Memory B cell (primary cell): ENCODE results near the gene AMDHD1.
"Not testable (repeated sequence)": the region's sequence is repeated elsewhere in the genome, so short reads cannot be mapped to it uniquely, and the experiment has no call there.

Source experiments
- ATAC-seq: fragments of 150-1000 bp; cut with Tn5 transposase; 2 replicates; pipeline ENCODE4 v1.10.0; 2021; ENCODE audit warnings: low read depth, mild to moderate bottlenecking, moderate library complexity
- DNase-seq, 2 donors: peaks; one replicate each; pipeline ENCODE4 v3.0.0; 2022; ENCODE audit warnings: low spot score in 2 of 2
- H3K27ac Mint-ChIP-seq: one replicate; pipeline ENCODE4 v1.8.0; 2022; ENCODE audit warnings: mild to moderate bottlenecking, moderate library complexity, mixed read lengths
- H3K27me3 Mint-ChIP-seq: one replicate; pipeline ENCODE4 v1.8.0; 2022; ENCODE audit warnings: mixed read lengths
- H3K36me3 Mint-ChIP-seq: one replicate; pipeline ENCODE4 v1.8.0; 2022; ENCODE audit warnings: mild to moderate bottlenecking, mixed read lengths
- H3K4me1 Mint-ChIP-seq: one replicate; pipeline ENCODE4 v1.8.0; 2022; ENCODE audit warnings: mixed read lengths
- H3K4me3 Mint-ChIP-seq: one replicate; pipeline ENCODE4 v1.8.0; 2022; ENCODE audit warnings: mild to moderate bottlenecking, moderate library complexity, mixed read lengths
- H3K9me3 Mint-ChIP-seq: one replicate; pipeline ENCODE4 v1.8.0; 2022; ENCODE audit warnings: mixed read lengths

AMDHD1 gene

GRCh38 chr12:95951515-95951914 lies 8.4 kb downstream of the AMDHD1 start:
- H3K27me3 Mint-ChIP-seq, result no peaks in the 10 kb centered on the region
- no peak for DNase-seq
- peaks cover 3% of the 10 kb centered on the region for H3K9me3 Mint-ChIP-seq
- ATAC-seq, result no peak
- no peak overlapping the region for H3K27ac Mint-ChIP-seq
- H3K36me3 Mint-ChIP-seq, result peaks cover 2% of the 10 kb centered on the region
- no peaks in the 10 kb centered on the region for H3K4me1 Mint-ChIP-seq
- H3K4me3 Mint-ChIP-seq, result no peak overlapping the region

GRCh38 chr12:95953000-95953399 lies 9.9 kb downstream of the AMDHD1 start:
- DNase-seq, result no peak
- ATAC-seq, result no peak
- Mint-ChIP-seq H3K27me3 (no peaks in the 10 kb centered on the region), H3K4me1 (no peaks in the 10 kb centered on the region), H3K9me3 (peaks cover 3% of the 10 kb centered on the region), H3K4me3 (no peak overlapping the region), H3K36me3 (peaks cover 2% of the 10 kb centered on the region), H3K27ac (no peak overlapping the region)

- peaks cover 3% of the 10 kb centered on the region for H3K9me3 Mint-ChIP-seq
- H3K36me3 Mint-ChIP-seq, result peaks cover 2% of the 10 kb centered on the region
- ATAC-seq (no peak), DNase-seq (no peak)
- no peak overlapping the region for H3K27ac Mint-ChIP-seq
- H3K4me3 Mint-ChIP-seq, result no peak overlapping the region
- H3K27me3 Mint-ChIP-seq, result no peaks in the 10 kb centered on the region
- no peaks in the 10 kb centered on the region for H3K4me1 Mint-ChIP-seq
Observed at GRCh38 chr12:95955549-95956159, 12.5 kb downstream of the AMDHD1 start.

DNA sequence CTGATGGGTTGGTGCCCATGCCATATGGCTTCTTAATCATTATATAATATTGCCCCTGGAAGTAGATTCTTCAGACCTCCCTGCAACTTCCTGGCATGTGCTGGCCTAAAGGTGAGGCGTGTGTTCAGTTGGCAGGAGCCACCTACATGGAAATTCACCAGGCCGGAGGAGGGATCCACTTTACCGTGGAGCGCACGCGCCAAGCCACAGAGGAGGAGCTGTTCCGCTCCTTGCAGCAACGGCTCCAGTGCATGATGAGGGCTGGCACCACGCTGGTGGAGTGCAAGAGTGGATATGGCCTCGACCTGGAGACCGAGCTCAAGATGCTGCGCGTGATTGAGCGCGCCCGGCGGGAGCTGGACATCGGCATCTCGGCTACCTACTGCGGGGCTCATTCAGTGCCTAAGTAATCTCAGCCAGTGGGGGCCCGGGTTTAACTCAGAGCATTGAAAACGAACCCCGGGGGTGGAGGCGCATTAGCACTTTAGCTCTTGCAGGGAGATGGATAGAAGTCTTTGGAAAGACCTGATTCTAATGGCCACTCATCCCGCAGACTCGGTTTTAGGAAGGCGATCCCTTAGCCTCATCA lies 13.5 kb downstream of the AMDHD1 start:
- H3K27me3 Mint-ChIP-seq, result no peaks in the 10 kb centered on the region
- no peaks in the 10 kb centered on the region for H3K4me1 Mint-ChIP-seq
- ATAC-seq, result no peak
- peaks cover 4% of the 10 kb centered on the region for H3K36me3 Mint-ChIP-seq
- H3K27ac Mint-ChIP-seq, result no peak overlapping the region
- H3K4me3 Mint-ChIP-seq, result no peak overlapping the region
- H3K9me3 Mint-ChIP-seq, result no peaks in the 10 kb centered on the region
- DNase-seq, result no peak

- Mint-ChIP-seq H3K36me3 (peaks cover 4% of the 10 kb centered on the region), H3K27me3 (no peaks in the 10 kb centered on the region), H3K4me3 (no peak overlapping the region), H3K27ac (no peak overlapping the region), H3K9me3 (no peaks in the 10 kb centered on the region), H3K4me1 (no peaks in the 10 kb centered on the region)
- DNase-seq, result no peak
- no peak for ATAC-seq
Observed at GRCh38 chr12:95959107-95959506, 16.0 kb downstream of the AMDHD1 start.

GRCh38 chr12:95960241-95960640 lies 17.1 kb downstream of the AMDHD1 start:
- ATAC-seq (no peak), DNase-seq (no peak)
- Mint-ChIP-seq H3K4me3 (no peak overlapping the region), H3K27ac (no peak overlapping the region), H3K36me3 (peaks cover 4% of the 10 kb centered on the region), H3K9me3 (no peaks in the 10 kb centered on the region), H3K27me3 (no peaks in the 10 kb centered on the region), H3K4me1 (no peaks in the 10 kb centered on the region)

GRCh38 chr12:95962222-95962621 lies 19.1 kb downstream of the AMDHD1 start:
- no peak for ATAC-seq
- no peak overlapping the region for H3K4me3 Mint-ChIP-seq
- no peak overlapping the region for H3K27ac Mint-ChIP-seq
- no peaks in the 10 kb centered on the region for H3K9me3 Mint-ChIP-seq
- no peak for DNase-seq
- no peaks in the 10 kb centered on the region for H3K27me3 Mint-ChIP-seq
- H3K4me1 Mint-ChIP-seq, result no peaks in the 10 kb centered on the region
- peaks cover 11% of the 10 kb centered on the region for H3K36me3 Mint-ChIP-seq

DNA sequence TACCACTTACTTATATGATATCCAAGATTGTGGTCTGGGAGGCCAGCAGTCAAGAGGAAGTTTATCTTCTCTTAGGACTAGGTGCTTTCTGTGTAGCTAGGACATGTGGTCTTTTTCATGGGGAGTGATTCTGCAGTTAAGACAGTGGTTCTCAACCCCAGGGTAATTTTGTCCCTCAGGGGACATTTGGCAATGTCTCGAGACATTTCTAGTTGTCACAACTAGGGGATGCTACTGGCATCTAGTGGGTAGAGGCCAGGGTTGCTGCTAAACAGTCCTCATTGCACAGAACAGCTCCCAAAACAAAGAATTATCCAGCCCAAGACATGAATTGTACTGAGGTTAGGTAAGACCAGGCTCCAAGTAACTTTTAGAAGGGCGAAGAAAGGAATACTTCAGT lies 20.0 kb downstream of the AMDHD1 start:
- no peaks in the 10 kb centered on the region for H3K27me3 Mint-ChIP-seq

DNA sequence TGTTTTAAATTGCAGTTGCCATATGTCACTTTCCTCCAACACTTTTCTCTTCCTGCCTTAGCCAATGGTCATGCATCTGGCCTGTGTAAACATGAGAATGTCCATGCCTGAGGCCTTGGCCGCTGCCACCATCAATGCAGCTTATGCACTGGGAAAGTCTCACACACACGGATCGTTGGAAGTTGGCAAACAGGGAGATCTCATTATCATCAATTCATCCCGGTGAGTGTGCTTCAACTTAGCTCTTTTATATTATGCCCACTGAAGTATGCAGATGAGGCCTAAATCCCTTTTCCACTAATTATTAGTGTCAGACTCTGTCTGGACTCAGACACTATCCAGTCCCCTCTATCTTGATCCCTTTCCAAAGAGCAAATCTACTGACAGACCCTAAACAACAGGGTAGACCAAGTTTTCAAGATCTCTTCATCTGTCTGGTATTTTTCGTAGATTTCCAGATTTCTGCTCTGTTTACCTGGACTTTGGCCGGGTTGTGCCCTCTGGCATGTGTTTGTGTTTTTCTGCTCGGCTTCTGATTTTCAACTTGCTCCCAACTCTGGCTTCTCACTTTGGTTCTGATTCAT lies 23.2 kb downstream of the AMDHD1 start:
- DNase-seq, result no peak
- H3K27ac Mint-ChIP-seq, result no peak overlapping the region
- no peaks in the 10 kb centered on the region for H3K4me1 Mint-ChIP-seq
- peaks cover 11% of the 10 kb centered on the region for H3K36me3 Mint-ChIP-seq
- no peak for ATAC-seq
- H3K4me3 Mint-ChIP-seq, result no peak overlapping the region
- no peaks in the 10 kb centered on the region for H3K27me3 Mint-ChIP-seq
- H3K9me3 Mint-ChIP-seq, result no peaks in the 10 kb centered on the region

More for the DNA sequence above, 20.0 kb downstream of the AMDHD1 start:
- ATAC-seq (no peak), DNase-seq (no peak)
- Mint-ChIP-seq H3K27ac (no peak overlapping the region), H3K4me3 (no peak overlapping the region), H3K4me1 (no peaks in the 10 kb centered on the region), H3K9me3 (no peaks in the 10 kb centered on the region), H3K36me3 (peaks cover 11% of the 10 kb centered on the region)

GRCh38 chr12:95967301-95967700 lies 24.2 kb downstream of the AMDHD1 start:
- no peak for ATAC-seq
- no peak for DNase-seq
- Mint-ChIP-seq H3K27ac (no peak overlapping the region), H3K4me3 (no peak overlapping the region), H3K27me3 (no peaks in the 10 kb centered on the region), H3K36me3 (peaks cover 9% of the 10 kb centered on the region), H3K9me3 (no peaks in the 10 kb centered on the region), H3K4me1 (no peaks in the 10 kb centered on the region)

DNA sequence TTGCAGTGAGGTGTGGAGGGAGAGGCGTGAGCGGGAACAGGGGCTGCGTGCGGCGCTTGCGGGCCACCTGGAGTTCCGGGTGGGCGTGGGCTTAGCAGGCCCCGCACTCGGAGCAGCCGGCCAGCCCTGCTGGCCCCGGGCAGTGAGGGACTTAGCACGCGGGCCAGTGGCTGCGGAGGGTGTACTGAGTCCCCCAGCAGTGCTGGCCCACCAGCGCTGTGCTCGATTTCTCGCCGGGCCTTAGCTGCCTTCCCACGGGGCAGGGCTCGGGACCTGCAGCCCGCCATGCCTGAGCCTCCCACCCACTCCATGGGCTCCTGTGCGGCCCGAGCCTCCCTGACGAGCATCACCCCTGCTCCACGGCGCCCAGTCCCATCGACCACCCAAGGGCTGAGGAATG lies 26.0 kb downstream of the AMDHD1 start:
- not testable (repeated sequence) for H3K4me3 Mint-ChIP-seq, DNase-seq, ATAC-seq, H3K9me3 Mint-ChIP-seq, H3K27ac Mint-ChIP-seq, H3K27me3 Mint-ChIP-seq, H3K4me1 Mint-ChIP-seq
- peaks cover 11% of the 10 kb centered on the region for H3K36me3 Mint-ChIP-seq

GRCh38 chr12:95970905-95971304 lies 27.8 kb downstream of the AMDHD1 start:
- peaks cover 11% of the 10 kb centered on the region for H3K36me3 Mint-ChIP-seq
- no peak overlapping the region for H3K27ac Mint-ChIP-seq
- H3K27me3 Mint-ChIP-seq, result no peaks in the 10 kb centered on the region
- DNase-seq (no peak), ATAC-seq (no peak)
- H3K4me1 Mint-ChIP-seq, result no peaks in the 10 kb centered on the region
- no peaks in the 10 kb centered on the region for H3K9me3 Mint-ChIP-seq
- no peak overlapping the region for H3K4me3 Mint-ChIP-seq

DNA sequence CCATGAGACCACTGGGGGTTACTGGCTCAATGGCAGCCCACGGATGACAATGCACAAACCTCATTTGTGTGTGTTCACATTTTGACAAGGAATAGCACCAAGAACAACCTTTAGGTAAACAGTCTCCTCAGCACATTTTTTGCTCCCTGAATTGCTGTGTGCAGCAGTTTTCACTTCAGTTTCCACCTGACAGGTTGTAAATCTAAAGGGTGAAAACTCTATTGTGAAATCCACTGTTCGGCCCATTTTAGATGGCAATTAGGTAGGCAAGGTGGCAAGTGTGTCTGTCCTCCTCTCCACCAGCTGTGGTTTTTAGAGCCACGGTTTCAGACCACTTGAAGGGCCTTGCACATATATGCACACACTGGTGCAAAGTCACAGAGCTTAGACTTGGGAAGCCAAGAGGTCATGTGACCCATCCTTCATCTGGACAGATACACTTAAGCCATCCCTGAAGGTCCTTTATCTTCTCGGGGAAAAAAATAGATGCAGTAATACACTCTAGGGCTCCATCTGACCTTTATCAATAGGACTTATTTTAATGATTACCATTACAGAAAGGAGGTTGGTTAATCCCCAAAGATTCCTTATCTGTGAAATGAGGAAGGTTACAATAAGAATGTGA lies 29.8 kb downstream of the AMDHD1 start:
- H3K27me3 Mint-ChIP-seq, result no peaks in the 10 kb centered on the region
- no peaks in the 10 kb centered on the region for H3K9me3 Mint-ChIP-seq
- DNase-seq (no peak), ATAC-seq (no peak)
- H3K36me3 Mint-ChIP-seq, result peaks cover 2% of the 10 kb centered on the region
- H3K27ac Mint-ChIP-seq, result no peak overlapping the region
- no peaks in the 10 kb centered on the region for H3K4me1 Mint-ChIP-seq
- no peak overlapping the region for H3K4me3 Mint-ChIP-seq

DNA sequence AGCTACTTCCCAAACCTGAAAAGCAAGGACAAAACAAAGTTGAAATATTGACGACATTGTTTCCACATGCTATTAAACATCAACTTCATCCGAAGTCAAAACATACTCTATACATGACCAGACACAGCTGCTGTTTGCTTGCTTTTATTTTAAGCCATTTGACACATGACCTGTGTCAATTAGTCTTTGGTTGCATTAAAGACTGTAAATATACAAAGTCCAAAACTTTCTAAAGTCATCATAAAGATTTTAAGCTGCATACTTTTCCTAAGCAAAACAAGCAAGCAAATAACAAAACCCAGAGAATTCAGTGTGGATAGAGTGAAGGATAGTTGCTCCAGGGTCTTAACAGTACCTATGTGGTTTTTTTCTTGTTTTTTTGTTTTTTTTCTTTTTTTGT lies 31.2 kb downstream of the AMDHD1 start:
- no peaks in the 10 kb centered on the region for H3K27me3 Mint-ChIP-seq
- no peak overlapping the region for H3K4me3 Mint-ChIP-seq
- ATAC-seq (no peak), DNase-seq (no peak)
- H3K27ac Mint-ChIP-seq, result no peak overlapping the region
- H3K36me3 Mint-ChIP-seq, result peaks cover 2% of the 10 kb centered on the region
- no peaks in the 10 kb centered on the region for H3K4me1 Mint-ChIP-seq
- H3K9me3 Mint-ChIP-seq, result no peaks in the 10 kb centered on the region
